Uterus (tissue), 2 donors: ENCODE data around the gene CRYBG1.

Experiments
- CTCF ChIP-seq, 4 experiments: fragments of 200-600 bp in 2 of 4; fragments of 450-650 bp in 2 of 4; sonication (generic) in 2 of 4; IDR thresholded peaks; one replicate each; pipeline ENCODE4 v1.5.1; 2016 to 2019; ENCODE audit warnings: antibody characterized with exemption in 4 of 4, mild to moderate bottlenecking in 2 of 4, moderate library complexity in 1 of 4
- POLR2A ChIP-seq, 2 donors: fragments of 450-650 bp; IDR thresholded peaks; one replicate each; pipeline ENCODE4 v1.6.1; 2016; ENCODE audit warnings: antibody characterized with exemption in 2 of 2, mild to moderate bottlenecking in 1 of 2, moderate library complexity in 1 of 2

GRCh38 chr6:106411643-106412200, 51.2 kb downstream of the CRYBG1 start:
- TF ChIP-seq POLR2A (IDR thresholded peaks at IDR 0.05) (no peak), CTCF (IDR thresholded peaks at IDR 0.05) (no peak)
